ENCODE data around the gene RAP1GAP2.
"Not testable (repeated sequence)": the region's sequence is repeated elsewhere in the genome, so short reads cannot be mapped to it uniquely, and the experiment has no call there.

RAP1GAP2 gene

DNA sequence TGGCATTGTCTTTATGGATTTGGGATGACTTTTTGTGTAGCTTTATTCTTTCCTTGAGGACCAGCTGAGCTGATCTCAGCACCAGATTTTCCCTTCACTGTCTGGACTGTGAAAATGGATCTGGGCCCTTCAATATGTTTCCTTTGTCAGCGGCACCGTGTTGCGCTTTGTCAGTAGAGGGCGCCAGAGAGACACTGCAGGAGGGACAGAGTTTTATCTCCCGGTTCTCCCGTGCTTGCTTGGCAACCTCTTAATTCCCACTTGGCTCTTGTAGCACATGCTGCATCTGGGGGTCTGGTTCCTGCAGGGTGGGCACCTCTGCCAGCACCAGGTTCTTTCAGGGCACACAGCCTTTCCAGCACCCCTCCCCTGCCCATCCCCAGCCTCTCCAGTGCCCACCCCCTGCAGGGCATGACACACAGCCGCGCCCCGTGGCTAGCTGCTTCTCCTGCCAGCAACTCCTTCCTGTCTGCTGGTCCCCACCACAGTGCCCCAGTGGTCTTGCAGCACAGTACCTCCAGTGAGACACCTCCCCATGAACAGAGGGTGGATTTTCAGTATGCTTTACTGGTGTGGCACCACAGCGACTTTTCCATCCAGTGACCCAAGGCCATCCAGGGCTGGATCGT lies 247.6 kb downstream of the RAP1GAP2 start:
- no peak for DNase-seq (ENCODE audit: low read depth)

- no peak for DNase-seq (ENCODE audit: low read depth)
These were observed 250.5 kb downstream of the RAP1GAP2 start for GRCh38 chr17:3046753-3047152.

DNA sequence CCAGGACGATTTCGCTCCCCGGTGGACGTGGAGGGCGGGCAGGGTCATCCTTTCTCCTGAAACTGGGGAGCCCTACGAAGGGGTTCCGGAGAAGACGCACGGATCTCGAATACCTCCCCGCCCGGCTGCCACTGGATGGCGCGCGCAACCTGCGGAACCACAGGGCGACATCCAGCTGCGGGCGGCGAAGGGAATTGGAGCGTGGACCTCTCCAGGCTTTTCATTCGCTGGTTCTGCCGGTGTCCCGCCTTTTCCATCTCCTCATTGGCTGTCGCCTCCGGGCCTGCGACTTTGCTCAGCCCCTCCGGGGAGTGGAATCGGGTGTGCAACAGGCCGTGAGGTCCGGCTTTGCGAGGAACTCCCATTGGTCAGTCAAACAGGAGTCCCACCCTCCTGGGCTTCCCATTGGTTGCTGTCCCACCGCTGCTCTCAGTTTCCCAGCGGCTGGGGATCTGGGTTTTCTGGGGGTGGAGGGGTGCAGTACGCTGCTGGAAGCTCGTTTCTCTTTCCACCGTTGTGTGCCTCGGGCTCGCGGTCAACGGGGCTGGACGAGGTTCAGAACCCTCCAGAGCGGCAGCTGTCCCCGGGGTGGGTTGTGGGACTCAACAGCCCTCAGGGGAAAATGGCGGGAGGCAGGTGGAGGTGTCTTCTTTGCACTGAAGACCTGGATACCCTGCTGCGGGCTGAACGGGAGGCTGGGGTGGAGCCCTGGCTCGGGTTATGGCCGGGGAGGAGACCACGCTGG lies 252.7 kb downstream of the RAP1GAP2 start:
- peak; percentile 88 for DNase-seq (ENCODE audit: low read depth)

DNA sequence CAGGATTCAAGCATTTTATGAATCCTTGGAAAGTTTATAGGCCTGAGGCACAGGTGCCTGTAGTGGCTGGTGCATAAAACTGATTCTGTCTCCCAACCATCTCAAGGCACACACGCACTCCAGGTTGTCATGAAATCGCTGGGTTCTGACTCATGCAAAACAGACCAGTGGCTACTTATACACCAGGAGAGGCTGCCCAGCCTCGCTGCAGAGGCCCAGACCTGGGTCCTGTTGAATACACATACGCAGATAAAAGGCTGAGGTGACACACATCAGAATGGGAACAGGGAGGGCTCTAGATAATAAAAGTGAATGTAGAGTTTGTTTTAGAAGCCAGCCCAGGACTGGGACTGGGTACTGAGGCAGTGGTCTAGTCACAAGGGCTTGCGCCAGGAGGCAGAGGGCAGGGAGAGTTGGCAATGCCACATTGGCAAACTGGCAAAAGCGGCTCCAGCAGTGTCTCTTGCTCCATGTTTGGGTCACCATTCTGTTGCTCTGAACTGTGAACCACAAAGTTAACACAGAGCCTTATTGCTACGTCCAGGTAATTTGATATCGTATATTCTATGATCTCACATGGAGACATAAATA lies 253.6 kb downstream of the RAP1GAP2 start:
- no peak for DNase-seq (ENCODE audit: low read depth)

DNA sequence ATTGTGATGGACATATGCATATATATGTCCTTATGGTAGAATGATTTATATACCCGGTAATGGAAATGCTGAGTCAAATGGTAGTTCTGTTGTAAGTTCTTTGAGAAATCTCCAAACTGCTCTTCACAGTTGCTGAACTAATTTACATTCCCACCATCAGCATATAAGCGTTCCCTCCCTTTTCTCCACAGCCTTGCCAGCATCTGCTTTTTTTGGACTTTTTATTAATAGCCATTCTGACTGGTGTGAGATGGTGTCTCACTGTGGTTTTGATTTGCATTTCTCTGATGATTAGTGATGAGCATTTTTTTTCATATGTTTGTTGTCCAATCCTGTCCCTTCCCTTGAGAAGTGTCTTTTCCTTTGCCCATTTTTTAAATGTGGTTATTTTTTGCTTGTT lies 258.6 kb downstream of the RAP1GAP2 start:
- DNase-seq (ENCODE audit: low read depth): not testable (repeated sequence)

DNA sequence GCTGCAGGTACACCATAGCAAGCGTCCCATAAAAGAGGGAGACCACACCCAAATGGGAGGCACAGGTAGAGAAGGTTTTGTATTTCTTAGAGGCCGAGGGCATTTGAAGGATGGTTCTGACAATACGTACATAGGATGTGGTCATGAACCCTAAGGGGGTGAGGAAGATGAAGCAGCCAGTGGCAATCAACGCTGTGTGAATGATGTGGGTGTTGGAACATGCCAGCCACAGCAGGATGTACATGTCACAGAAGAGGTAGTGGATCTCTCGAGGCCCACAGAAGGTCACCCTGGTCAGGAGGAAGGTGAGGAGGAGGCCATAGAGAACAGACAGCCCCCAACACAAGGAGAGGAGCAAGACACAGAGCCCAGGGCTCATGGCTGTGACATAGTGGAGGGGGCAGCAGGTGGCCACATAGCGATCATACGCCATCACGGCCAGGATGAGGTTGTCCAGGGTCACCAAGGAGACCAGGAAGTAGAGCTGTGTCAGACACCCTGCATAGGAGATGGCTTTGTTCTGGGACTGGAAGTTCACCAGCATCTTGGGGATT lies 266.7 kb downstream of the RAP1GAP2 start:
- DNase-seq (ENCODE audit: low read depth): not testable (repeated sequence)

- not testable (repeated sequence) for DNase-seq (ENCODE audit: low read depth)
These were observed 267.3 kb downstream of the RAP1GAP2 start, which contains the start of gene OR1D5 for GRCh38 chr17:3063507-3063906. Gene OR1D5, minus strand, starts transcription at chr17:3063607. Its CDS starts 0 bp downstream, at chr17:3063607.

- DNase-seq (ENCODE audit: low read depth): not testable (repeated sequence)
These were observed 269.0 kb downstream of the RAP1GAP2 start for GRCh38 chr17:3065192-3065591.

GRCh38 chr17:3073850-3074249 lies 277.6 kb downstream of the RAP1GAP2 start:
- not testable (repeated sequence) for DNase-seq (ENCODE audit: low read depth)

Measured in stimulated activated CD4-positive, alpha-beta T cell treated with anti-CD3 and anti-CD28 coated beads, Interleukin-2, amount 100 ng/mL, for 4 hours (primary cell).